ENCODE measurements around the gene DNER.
"Not testable (repeated sequence)": the region's sequence is repeated elsewhere in the genome, so short reads cannot be mapped to it uniquely, and the experiment has no call there.

Gene DNER

GRCh38 chr2:229620289-229620688 lies 94.1 kb downstream of the DNER start:
- no peak for DNase-seq

- no peak for DNase-seq
Measured at GRCh38 chr2:229616433-229616832, 97.9 kb downstream of the DNER start.

- not testable (repeated sequence) for DNase-seq
Measured at GRCh38 chr2:229614021-229614420, 100.3 kb downstream of the DNER start.

- DNase-seq = no peak
Measured at GRCh38 chr2:229612384-229612971, 101.9 kb downstream of the DNER start.

GRCh38 chr2:229611360-229611759 lies 103.0 kb downstream of the DNER start:
- DNase-seq = no peak

GRCh38 chr2:229610872-229611271 lies 103.5 kb downstream of the DNER start:
- DNase-seq = no peak

- no peak for DNase-seq
Measured at GRCh38 chr2:229610333-229610732, 104.0 kb downstream of the DNER start.

GRCh38 chr2:229601936-229602335 lies 112.4 kb downstream of the DNER start:
- no peak for DNase-seq

- DNase-seq = no peak
Measured at GRCh38 chr2:229601396-229601795, 113.0 kb downstream of the DNER start.

GRCh38 chr2:229598227-229598626 lies 116.1 kb downstream of the DNER start:
- DNase-seq = no peak

- DNase-seq = no peak
Measured at GRCh38 chr2:229596796-229597195, 117.6 kb downstream of the DNER start.

- DNase-seq = no peak
Measured at GRCh38 chr2:229591611-229592010, 122.7 kb downstream of the DNER start.

GRCh38 chr2:229586746-229587705 lies 127.3 kb downstream of the DNER start:
- no peak for DNase-seq

- no peak for DNase-seq
Measured at GRCh38 chr2:229586012-229586411, 128.3 kb downstream of the DNER start.

GRCh38 chr2:229582151-229582550 lies 132.2 kb downstream of the DNER start:
- no peak for DNase-seq

- DNase-seq = no peak
Measured at GRCh38 chr2:229578052-229578846, 136.1 kb downstream of the DNER start.

GRCh38 chr2:229575569-229576315 lies 138.6 kb downstream of the DNER start:
- DNase-seq = no peak

- DNase-seq = no peak
Measured at GRCh38 chr2:229572507-229573271, 141.7 kb downstream of the DNER start.

GRCh38 chr2:229571243-229571642 lies 143.1 kb downstream of the DNER start:
- no peak for DNase-seq

- no peak for DNase-seq
Measured at GRCh38 chr2:229566370-229566769, 148.0 kb downstream of the DNER start.

GRCh38 chr2:229564300-229564907 lies 150.0 kb downstream of the DNER start:
- no peak for DNase-seq

Measured in NK-92 treated with Interleukin-12 subunit alpha and Interleukin-12 subunit beta, amount 100 ng/mL, for 24 hours (cell line).